GM10248 (cell line): ENCODE data around the gene NBPF6.
"Not testable (repeated sequence)": the region's sequence is repeated elsewhere in the genome, so short reads cannot be mapped to it uniquely, and the experiment has no call there.

Experiments
- CTCF ChIA-PET: fragments of 300-600 bp; sonication (Branson Sonifier 250); formaldehyde crosslinking; extraction: SDS; loops from one replicate; lab custom pipeline; 2021; ENCODE audit warnings: antibody characterized with exemption; lab: Yijun Ruan, JAX
- POLR2A ChIA-PET: fragments of 350-650 bp; sonication (Branson Sonifier 250); formaldehyde crosslinking; extraction: SDS; loops from one replicate; lab custom pipeline; 2020; ENCODE audit warnings: antibody characterized with exemption; lab: Yijun Ruan, JAX
- DNase-seq: peaks from one replicate; pipeline ENCODE4 v3.0.0; 2012; ENCODE audit errors: extremely low spot score
- TF ChIP-seq, protein P1 (sequence below): IDR thresholded peaks from 2 replicates; pipeline ENCODE4 v1.5.1; 2012; ENCODE audit warnings: mild to moderate bottlenecking, low read depth; ENCODE audit errors: extremely low read depth, missing control alignments, control extremely low read depth

NBPF6 gene

DNA sequence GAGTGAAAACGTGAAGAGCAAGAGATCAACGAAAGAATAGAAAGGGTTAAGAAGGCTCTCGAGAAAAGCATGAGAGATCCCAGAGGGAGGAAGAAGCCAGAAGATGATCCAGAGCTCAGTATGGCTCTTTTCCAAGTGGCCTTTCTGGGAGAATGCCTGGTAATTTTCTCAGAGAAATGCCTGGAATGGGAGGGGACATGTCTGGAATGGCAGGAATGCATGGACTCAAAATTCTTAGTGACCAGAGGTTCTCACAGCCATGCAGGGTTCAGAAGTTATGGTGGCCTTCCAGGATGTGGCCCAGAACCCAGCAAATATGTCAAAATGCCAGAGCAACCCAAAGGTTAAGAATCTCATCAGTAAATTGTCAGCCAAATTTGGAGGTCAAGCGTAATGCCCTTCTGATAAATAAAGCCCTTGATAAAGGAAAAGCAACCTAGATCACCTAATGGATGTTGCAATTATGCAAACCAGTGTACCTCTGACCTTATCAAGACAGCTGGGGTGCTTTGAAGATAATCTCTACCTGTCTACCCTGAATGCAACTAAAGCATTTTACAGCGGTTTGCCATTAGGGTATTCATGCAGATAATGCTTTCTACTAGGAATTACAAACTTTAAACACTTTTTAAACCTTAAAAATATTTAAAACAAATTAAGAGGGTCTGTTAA is 53.1 kb downstream of the NBPF6 start:
- POLR2A ChIA-PET: no interaction called here

DNA sequence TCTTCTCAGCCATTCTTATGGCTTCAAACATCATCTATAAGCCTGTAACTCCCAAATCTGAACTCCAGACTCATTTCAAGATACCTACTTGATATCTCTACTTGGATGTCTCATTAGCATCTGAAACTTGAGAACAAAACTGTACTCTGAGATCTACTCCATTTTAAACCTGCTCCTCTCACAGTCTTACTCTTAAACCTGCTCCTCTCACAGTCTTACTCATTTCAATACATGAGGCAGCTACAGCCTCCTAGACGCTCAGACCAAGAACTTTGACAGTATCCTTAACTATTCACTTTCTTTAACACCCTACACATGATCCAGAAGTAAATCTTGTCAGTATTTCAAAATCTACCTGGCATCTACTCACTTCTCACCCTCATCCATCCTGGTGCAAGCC is 54.3 kb downstream of the NBPF6 start:
- POLR2A ChIA-PET: no interaction called here
- TF ChIP-seq, protein P1, sequence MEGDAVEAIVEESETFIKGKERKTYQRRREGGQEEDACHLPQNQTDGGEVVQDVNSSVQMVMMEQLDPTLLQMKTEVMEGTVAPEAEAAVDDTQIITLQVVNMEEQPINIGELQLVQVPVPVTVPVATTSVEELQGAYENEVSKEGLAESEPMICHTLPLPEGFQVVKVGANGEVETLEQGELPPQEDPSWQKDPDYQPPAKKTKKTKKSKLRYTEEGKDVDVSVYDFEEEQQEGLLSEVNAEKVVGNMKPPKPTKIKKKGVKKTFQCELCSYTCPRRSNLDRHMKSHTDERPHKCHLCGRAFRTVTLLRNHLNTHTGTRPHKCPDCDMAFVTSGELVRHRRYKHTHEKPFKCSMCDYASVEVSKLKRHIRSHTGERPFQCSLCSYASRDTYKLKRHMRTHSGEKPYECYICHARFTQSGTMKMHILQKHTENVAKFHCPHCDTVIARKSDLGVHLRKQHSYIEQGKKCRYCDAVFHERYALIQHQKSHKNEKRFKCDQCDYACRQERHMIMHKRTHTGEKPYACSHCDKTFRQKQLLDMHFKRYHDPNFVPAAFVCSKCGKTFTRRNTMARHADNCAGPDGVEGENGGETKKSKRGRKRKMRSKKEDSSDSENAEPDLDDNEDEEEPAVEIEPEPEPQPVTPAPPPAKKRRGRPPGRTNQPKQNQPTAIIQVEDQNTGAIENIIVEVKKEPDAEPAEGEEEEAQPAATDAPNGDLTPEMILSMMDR: no peak
- CTCF ChIA-PET: interaction anchor here (1.6 kb wide), 1 partner anchor 56 kb away, joined by 7 read pairs; the partner anchor contains the start of gene EEIG2

More for the DNA sequence above, 53.1 kb downstream of the NBPF6 start:
- TF ChIP-seq, protein P1: no peak
- no peak for DNase-seq
- CTCF ChIA-PET: interaction anchor here (1.3 kb wide), 1 partner anchor 9 kb away, joined by 4 read pairs; no protein-coding TSS in a partner anchor

DNA sequence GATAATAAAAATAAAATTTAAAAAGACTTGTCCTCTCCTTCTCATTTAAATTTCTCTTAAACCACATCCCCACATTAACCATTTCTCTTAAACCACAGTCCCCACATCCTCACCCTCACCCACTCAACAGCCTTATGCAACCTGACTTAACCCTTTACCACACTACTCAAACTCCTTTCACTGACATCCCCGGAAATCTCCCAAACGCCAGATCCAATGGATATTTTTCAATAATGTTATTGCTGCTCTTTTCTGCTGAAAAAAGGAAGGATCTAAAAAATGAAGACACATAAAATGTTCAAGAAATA is 55.6 kb downstream of the NBPF6 start:
- POLR2A ChIA-PET: no interaction called here
- CTCF ChIA-PET: interaction anchor here (1.5 to 1.6 kb wide), 2 partner anchors 53 to 55 kb away, joined by 5 to 7 read pairs; partner anchors contain the start of gene EEIG2
- no peak for DNase-seq
- TF ChIP-seq, protein P1: no peak

More for the DNA sequence above, 54.3 kb downstream of the NBPF6 start:
- DNase-seq: no peak

DNA sequence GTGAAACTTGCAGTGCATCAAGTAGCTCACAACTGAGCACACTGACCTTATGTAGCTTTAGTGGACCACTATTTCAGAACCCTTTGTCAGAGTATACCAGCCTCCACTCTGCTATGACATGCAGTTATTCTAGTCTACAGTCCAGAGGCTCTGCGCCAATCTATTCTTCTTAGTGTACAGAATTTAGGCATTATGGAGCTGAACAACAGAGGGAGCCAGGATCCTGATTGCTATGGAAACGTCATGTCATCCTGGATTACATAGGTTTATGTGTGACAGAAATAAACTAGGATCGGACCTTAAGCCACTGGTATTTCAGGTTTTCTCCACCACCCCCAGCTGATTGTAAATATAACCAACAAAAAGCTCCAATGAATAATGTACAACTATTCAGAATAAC is 61.6 kb downstream of the NBPF6 start:
- ChIA-PET POLR2A (no interaction called here), CTCF (interaction anchor here (0.9 to 10.8 kb wide), 13 partner anchors 8 to 600 kb away, joined by 3 to 179 read pairs (median 5); partner anchors contain the start of genes EEIG2 and PRPF38B)
- TF ChIP-seq, protein P1: no peak
- no peak for DNase-seq

DNA sequence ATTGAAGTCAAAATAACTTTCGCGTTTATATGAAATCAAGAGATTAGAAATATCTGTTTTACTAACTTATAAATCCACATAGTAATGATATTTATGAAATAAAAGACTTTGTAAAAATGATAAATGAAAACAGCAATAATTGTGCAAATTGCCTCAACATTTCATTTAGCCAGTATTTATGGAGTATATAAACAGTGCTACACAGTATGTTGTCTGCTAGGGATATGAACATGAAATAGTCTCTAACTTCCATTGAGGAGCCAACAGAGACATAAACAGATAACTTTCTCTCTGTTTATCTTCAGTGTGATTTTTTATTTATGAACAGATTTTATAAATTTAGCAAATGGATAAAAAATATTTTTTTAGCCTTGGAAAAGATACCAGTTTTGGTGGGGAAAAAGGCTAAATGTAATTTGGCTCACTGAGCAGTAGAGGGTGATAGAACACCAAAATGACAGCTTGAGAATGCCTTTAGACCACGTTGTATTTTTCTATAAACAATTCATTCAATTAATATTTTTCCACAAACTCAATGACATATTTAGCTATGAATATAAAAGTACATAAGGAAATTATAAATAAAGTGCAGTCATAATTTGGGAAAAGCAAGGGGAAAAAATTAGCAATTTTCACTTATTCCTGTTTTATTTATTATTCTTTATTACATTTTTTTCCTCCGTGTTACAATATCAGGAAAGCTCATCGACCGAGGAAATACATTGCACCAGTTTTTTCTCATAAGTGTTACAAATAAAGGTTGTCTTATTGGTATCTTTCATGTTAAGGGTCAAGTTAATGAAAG is 62.3 kb downstream of the NBPF6 start:
- no peak for DNase-seq
- ChIA-PET POLR2A (no interaction called here), CTCF (interaction anchor here (0.6 to 10.8 kb wide), 20 partner anchors 8 to 618 kb away, joined by 3 to 179 read pairs (median 4); partner anchors contain the start of genes EEIG2 and PRPF38B)
- TF ChIP-seq, protein P1: peak; percentile 82

DNA sequence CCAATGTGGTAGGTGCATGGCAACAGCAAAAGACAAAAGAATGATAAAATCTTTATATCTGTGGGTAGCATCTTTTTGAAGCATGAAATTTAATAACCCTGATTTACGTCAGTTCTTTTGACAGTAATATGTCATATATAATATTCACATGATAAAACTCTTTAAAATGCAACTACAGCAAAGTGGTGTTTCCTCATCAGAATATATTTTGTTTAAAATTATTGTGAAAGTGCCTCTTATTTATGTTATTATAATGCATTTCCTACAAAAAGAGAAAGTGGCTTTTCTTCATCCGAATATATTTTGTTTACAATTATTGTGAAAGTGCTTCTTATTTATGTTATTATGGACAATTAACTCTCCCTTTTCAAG is 62.9 kb downstream of the NBPF6 start:
- TF ChIP-seq, protein P1: no peak
- no peak for DNase-seq
- CTCF ChIA-PET: interaction anchor here (0.6 to 10.8 kb wide), 17 partner anchors 9 to 617 kb away, joined by 3 to 179 read pairs (median 4); partner anchors contain the start of genes EEIG2 and PRPF38B
- POLR2A ChIA-PET: no interaction called here

DNA sequence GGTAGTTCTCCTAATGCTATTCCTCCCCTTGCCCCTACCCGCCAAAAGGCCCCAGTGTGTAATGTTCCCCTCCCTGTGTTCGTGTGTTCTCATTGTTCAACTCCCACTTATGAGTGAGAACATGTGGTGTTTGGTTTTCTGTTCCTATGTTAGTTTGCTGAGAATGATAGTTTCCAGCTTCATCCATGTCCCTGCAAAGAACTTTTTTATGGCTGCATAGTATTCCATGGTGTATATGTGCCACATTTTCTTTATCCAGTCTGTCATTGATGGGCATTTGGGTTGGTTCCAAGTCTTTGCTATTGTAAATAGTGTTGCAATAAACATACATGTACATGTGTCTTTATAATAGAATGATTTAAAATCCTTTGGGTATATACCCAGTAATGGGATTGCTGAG is 63.8 kb downstream of the NBPF6 start:
- CTCF ChIA-PET: interaction anchor here (0.8 to 10.8 kb wide), 4 partner anchors 8 to 130 kb away, joined by 3 to 179 read pairs (median 7); partner anchors contain the start of gene EEIG2
- DNase-seq, POLR2A ChIA-PET: not testable (repeated sequence)

DNA sequence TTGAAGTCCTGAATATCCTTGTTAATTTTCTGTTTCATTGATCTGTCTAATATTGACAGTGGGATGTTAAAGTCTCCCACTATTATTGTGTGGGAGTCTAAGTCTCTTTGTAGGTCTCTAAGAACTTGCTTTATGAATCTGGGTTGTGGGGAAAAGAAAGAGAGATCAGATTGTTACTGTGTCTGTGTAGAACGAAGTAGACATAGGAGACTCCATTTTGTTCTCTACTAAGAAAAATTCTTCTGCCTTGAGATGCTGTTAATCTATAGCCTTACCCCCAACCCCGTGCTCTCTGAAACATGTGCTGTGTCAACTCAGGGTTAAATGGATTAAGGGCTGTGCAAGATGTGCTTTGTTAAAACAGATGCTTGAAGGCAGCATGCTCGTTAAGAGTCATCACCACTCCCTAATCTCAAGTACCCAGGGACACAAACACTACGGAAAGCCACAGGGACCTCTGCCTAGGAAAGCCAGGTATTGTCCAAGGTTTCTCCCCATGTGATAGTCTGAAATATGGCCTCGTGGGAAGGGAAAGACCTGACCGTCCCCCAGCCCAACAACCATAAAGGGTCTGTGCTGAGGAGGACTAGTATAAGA is 67.3 kb downstream of the NBPF6 start:
- CTCF ChIA-PET: interaction anchor here (10.8 kb wide), 1 partner anchor 44 kb away, joined by 179 read pairs; the partner anchor contains the start of gene EEIG2

More for the DNA sequence above, 67.3 kb downstream of the NBPF6 start:
- POLR2A ChIA-PET, DNase-seq: not testable (repeated sequence)
